ENCODE data around the gene WNT16. TPM values are rescaled to one million over a fixed set of nuclear protein-coding genes. Genes with fewer than 3 reads are reported as not detected.

WNT16 gene
- total and polyA plus RNA-seq, 2 experiments from 2014 or later = 0.45 to 0.73 TPM

DNA sequence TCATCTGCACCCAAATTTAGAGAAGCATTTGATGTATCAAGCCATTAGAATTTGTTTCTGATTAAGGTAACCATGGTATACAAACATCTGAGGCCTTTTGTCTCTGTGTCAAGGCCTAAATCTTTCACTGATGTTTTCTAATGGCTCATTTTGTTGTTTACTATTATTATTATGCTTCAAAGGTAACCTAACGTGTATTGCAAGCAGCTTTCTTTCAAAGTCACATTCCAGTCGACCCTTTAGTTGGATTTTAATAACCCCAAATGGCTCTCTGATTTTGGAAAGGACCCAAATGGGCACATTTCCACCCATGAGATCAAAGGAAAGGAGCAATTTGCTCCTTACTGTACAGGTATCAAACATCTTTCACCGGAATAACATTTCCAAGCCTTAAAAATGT, 46.7 kb upstream of the WNT16 start:
- TF ChIP-seq, protein P1, sequence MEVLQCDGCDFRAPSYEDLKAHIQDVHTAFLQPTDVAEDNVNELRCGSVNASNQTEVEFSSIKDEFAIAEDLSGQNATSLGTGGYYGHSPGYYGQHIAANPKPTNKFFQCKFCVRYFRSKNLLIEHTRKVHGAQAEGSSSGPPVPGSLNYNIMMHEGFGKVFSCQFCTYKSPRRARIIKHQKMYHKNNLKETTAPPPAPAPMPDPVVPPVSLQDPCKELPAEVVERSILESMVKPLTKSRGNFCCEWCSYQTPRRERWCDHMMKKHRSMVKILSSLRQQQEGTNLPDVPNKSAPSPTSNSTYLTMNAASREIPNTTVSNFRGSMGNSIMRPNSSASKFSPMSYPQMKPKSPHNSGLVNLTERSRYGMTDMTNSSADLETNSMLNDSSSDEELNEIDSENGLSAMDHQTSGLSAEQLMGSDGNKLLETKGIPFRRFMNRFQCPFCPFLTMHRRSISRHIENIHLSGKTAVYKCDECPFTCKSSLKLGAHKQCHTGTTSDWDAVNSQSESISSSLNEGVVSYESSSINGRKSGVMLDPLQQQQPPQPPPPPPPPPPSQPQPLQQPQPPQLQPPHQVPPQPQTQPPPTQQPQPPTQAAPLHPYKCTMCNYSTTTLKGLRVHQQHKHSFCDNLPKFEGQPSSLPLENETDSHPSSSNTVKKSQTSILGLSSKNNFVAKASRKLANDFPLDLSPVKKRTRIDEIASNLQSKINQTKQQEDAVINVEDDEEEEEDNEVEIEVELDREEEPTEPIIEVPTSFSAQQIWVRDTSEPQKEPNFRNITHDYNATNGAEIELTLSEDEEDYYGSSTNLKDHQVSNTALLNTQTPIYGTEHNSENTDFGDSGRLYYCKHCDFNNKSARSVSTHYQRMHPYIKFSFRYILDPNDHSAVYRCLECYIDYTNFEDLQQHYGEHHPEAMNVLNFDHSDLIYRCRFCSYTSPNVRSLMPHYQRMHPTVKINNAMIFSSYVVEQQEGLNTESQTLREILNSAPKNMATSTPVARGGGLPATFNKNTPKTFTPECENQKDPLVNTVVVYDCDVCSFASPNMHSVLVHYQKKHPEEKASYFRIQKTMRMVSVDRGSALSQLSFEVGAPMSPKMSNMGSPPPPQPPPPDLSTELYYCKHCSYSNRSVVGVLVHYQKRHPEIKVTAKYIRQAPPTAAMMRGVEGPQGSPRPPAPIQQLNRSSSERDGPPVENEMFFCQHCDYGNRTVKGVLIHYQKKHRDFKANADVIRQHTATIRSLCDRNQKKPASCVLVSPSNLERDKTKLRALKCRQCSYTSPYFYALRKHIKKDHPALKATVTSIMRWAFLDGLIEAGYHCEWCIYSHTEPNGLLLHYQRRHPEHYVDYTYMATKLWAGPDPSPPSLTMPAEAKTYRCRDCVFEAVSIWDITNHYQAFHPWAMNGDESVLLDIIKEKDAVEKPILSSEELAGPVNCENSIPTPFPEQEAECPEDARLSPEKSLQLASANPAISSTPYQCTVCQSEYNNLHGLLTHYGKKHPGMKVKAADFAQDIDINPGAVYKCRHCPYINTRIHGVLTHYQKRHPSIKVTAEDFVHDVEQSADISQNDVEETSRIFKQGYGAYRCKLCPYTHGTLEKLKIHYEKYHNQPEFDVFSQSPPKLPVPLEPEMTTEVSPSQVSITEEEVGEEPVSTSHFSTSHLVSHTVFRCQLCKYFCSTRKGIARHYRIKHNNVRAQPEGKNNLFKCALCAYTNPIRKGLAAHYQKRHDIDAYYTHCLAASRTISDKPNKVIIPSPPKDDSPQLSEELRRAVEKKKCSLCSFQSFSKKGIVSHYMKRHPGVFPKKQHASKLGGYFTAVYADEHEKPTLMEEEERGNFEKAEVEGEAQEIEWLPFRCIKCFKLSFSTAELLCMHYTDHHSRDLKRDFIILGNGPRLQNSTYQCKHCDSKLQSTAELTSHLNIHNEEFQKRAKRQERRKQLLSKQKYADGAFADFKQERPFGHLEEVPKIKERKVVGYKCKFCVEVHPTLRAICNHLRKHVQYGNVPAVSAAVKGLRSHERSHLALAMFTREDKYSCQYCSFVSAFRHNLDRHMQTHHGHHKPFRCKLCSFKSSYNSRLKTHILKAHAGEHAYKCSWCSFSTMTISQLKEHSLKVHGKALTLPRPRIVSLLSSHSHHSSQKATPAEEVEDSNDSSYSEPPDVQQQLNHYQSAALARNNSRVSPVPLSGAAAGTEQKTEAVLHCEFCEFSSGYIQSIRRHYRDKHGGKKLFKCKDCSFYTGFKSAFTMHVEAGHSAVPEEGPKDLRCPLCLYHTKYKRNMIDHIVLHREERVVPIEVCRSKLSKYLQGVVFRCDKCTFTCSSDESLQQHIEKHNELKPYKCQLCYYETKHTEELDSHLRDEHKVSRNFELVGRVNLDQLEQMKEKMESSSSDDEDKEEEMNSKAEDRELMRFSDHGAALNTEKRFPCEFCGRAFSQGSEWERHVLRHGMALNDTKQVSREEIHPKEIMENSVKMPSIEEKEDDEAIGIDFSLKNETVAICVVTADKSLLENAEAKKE (CRISPR knock-in tag; IDR thresholded peaks at IDR 0.05) = no peak
- TF ChIP-seq EZH2phosphoT487 (IDR thresholded peaks at IDR 0.05; ENCODE audit: unreplicated experiment) (no peak), JUNB (IDR thresholded peaks at IDR 0.05; ENCODE audit: unreplicated experiment) (no peak), ZNF331 (CRISPR knock-in tag; IDR thresholded peaks at IDR 0.05; ENCODE audit: low read depth) (no peak), NANOG (IDR thresholded peaks at IDR 0.05; ENCODE audit: borderline replicate concordance) (no peak), CREB1 (CRISPR knock-in tag; IDR thresholded peaks at IDR 0.05; ENCODE audit: low read depth) (no peak)
- TF ChIP-seq, protein P2, sequence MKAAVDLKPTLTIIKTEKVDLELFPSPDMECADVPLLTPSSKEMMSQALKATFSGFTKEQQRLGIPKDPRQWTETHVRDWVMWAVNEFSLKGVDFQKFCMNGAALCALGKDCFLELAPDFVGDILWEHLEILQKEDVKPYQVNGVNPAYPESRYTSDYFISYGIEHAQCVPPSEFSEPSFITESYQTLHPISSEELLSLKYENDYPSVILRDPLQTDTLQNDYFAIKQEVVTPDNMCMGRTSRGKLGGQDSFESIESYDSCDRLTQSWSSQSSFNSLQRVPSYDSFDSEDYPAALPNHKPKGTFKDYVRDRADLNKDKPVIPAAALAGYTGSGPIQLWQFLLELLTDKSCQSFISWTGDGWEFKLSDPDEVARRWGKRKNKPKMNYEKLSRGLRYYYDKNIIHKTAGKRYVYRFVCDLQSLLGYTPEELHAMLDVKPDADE (IDR thresholded peaks at IDR 0.05) = no peak
- no peaks in the 10 kb centered on the region for H3K27me3 ChIP-seq (ENCODE audit: insufficient read depth)
- H4K20me1 ChIP-seq (replicated peaks; ENCODE audit: insufficient read depth) = no peaks in the 10 kb centered on the region
- Mint-ChIP-seq H3K9me3 (peaks cover 24% of the 10 kb centered on the region), H3K4me3 (no peak overlapping the region), H3K4me1 (peaks cover 15% of the 10 kb centered on the region), H3K27ac (no peak overlapping the region), H3K36me3 (ENCODE audit: low read depth) (peaks cover 22% of the 10 kb centered on the region), H3K27me3 (ENCODE audit: insufficient read depth, low read depth, poor library complexity) (no peaks in the 10 kb centered on the region)
- H3K36me3 ChIP-seq (ENCODE audit: insufficient read depth) = peaks cover 5% of the 10 kb centered on the region; the same call in 1 of the 2 replicates
- no peak overlapping the region; the same call in 1 of the 2 replicates for H2AFZ ChIP-seq
- H3K4me3 ChIP-seq = no peak overlapping the region
- peaks cover 18% of the 10 kb centered on the region; the same call in 1 of the 2 replicates for H3K4me1 ChIP-seq (ENCODE audit: insufficient read depth)
- ATAC-seq = no peak
- no peak overlapping the region for H3K4me2 ChIP-seq
- peaks cover 9% of the 10 kb centered on the region for H3K9me2 ChIP-seq (ENCODE audit: insufficient read depth)
- DNase-seq (ENCODE audit: low spot score) = no peak
- H3K27ac ChIP-seq (ENCODE audit: low read depth) = no peak overlapping the region
- H3K79me2 ChIP-seq (replicated peaks; ENCODE audit: insufficient read depth) = no peaks in the 10 kb centered on the region
- H3F3A ChIP-seq (replicated peaks; ENCODE audit: low read depth) = no peaks in the 10 kb centered on the region
